ENCODE results near the gene LAYN. TPM values are rescaled to one million over a fixed set of nuclear protein-coding genes. Genes with fewer than 3 reads are reported as not detected.

Gene LAYN
- total RNA-seq, 4 donors from 2014 or later: 12.0 to 47.1 (median 18.5) TPM

- intact Hi-C loops (cut with DNase I): no loop called here
- H3K4me1 ChIP-seq: peaks cover 12 to 20% (median 13%) of the 10 kb centered on the region in 4 donors
- no peak for TF ChIP-seq CTCF (IDR thresholded peaks at IDR 0.05)
- no peak for TF ChIP-seq EP300 (IDR thresholded peaks at IDR 0.05)
- TF ChIP-seq POLR2A (IDR thresholded peaks at IDR 0.05; ENCODE audit: low read depth): no peak
- TF ChIP-seq POLR2AphosphoS5 (IDR thresholded peaks at IDR 0.05): no peak
- DNase-seq (ENCODE audit: extremely low spot score): no peak
- 95% methylated on average over 2 of the region's 2 CpGs for WGBS
- no peak overlapping the region for H3K4me3 ChIP-seq
- H3K9me3 ChIP-seq: no peaks in the 10 kb centered on the region
- no peak overlapping the region for H3K27ac ChIP-seq (replicated peaks in 1 of 4)
- peaks cover 5 to 44% (median 29%) of the 10 kb centered on the region in 4 donors for H3K27me3 ChIP-seq
- H3K36me3 ChIP-seq: no peaks in the 10 kb centered on the region
These were observed 24.9 kb upstream of the LAYN start for GRCh38 chr11:111515591-111515990.

- intact Hi-C loops (cut with DNase I): no loop called here
- no peak for TF ChIP-seq POLR2A (IDR thresholded peaks at IDR 0.05; ENCODE audit: low read depth)
- no peak overlapping the region for H3K27ac ChIP-seq (replicated peaks in 1 of 4)
- DNase-seq (ENCODE audit: extremely low spot score): no peak
- WGBS: 67% methylated on average over 1 of the region's 1 CpG
- no peaks in the 10 kb centered on the region for H3K36me3 ChIP-seq
- peaks cover 0 to 7% (median 2%) of the 10 kb centered on the region in 4 donors for H3K4me1 ChIP-seq
- no peaks in the 10 kb centered on the region for H3K9me3 ChIP-seq
- peaks cover 0 to 18% (median 9%) of the 10 kb centered on the region in 4 donors for H3K27me3 ChIP-seq
- no peak overlapping the region for H3K4me3 ChIP-seq
These were observed 21.9 kb upstream of the LAYN start for GRCh38 chr11:111518668-111519067.

DNA sequence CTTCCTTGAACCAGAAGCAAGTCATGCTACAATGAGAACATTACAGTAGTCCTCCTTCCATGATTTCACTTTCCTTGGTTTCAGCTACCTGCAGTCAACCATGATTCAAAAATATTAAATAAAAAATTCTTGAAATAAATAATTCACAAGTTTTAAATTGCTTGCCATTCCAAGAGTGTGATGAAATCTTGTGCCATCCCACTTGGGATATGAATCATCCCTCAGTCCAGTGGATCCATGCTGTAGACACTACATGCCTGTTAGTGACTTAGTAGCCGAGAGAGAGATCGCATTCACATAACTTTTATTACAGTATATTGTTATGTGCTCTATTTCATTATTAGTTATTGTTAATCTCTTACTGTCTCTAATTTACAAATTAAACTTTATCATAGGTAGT lies 20.0 kb upstream of the LAYN start:
- no peaks in the 10 kb centered on the region for H3K4me1 ChIP-seq
- no peak overlapping the region for H3K4me3 ChIP-seq
- H3K27me3 ChIP-seq: peaks cover 0 to 3% (median 0%) of the 10 kb centered on the region in 4 donors
- no peaks in the 10 kb centered on the region for H3K9me3 ChIP-seq
- 94% methylated on average over 2 of the region's 2 CpGs for WGBS
- H3K36me3 ChIP-seq: no peaks in the 10 kb centered on the region
- no peak for DNase-seq (ENCODE audit: extremely low spot score)
- no peak overlapping the region for H3K27ac ChIP-seq (replicated peaks in 1 of 4)
- TF ChIP-seq POLR2A (IDR thresholded peaks at IDR 0.05; ENCODE audit: low read depth) (no peak), POLR2AphosphoS5 (IDR thresholded peaks at IDR 0.05) (no peak), EP300 (IDR thresholded peaks at IDR 0.05) (no peak), CTCF (IDR thresholded peaks at IDR 0.05) (no peak)
- intact Hi-C loops (cut with DNase I): no loop called here

DNA sequence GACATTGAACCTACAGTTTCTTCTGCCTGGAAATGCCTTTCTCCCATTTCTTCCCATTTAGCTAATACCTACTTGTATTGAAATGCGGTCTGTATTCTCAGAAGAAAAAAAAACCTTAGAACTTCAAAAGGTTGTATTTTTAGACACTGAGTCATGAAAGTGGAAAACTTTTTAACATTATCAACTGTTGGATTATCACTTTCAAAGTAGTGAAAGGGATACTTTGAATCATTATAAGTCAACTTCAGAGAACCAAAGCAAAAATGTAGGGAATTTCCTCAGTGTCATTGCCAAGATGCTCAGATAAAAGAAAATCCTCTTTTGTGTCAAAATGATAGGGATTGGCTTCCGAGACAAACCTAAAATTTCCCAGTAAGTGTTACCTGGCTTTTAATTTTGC lies 19.4 kb upstream of the LAYN start:
- no peak for DNase-seq (ENCODE audit: extremely low spot score)
- Histone ChIP-seq H3K4me3 (no peak overlapping the region), H3K9me3 (no peaks in the 10 kb centered on the region), H3K36me3 (no peaks in the 10 kb centered on the region), H3K27ac (replicated peaks in 1 of 4) (no peak overlapping the region), H3K27me3 (peaks cover 0 to 3% (median 0%) of the 10 kb centered on the region in 4 donors), H3K4me1 (no peaks in the 10 kb centered on the region)
- TF ChIP-seq CTCF (IDR thresholded peaks at IDR 0.05): no peak
- TF ChIP-seq POLR2AphosphoS5 (IDR thresholded peaks at IDR 0.05): no peak
- TF ChIP-seq POLR2A (IDR thresholded peaks at IDR 0.05; ENCODE audit: low read depth): no peak
- no peak for TF ChIP-seq EP300 (IDR thresholded peaks at IDR 0.05)
- 72% methylated on average over 2 of the region's 2 CpGs for WGBS
- intact Hi-C loops (cut with DNase I): no loop called here

DNA sequence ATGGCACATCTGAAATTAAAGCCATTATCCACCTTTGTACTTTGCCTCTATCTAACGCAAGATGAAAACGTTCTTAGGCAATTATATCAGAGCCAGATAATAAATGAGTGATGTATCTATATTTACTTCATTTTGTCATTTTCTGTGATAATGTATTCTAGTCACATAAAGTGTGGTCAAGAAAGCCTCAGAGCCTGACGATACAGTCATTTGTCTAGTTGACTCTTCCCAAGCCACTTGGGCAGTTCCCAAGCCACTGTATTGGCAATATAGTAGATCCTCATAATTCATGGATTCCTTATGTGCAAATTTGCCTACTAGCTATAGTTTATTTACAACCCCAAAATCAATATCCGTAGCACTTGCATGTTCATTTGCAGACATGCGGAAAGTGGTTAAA lies 18.1 kb upstream of the LAYN start:
- DNase-seq (ENCODE audit: extremely low spot score): no peak
- H3K4me3 ChIP-seq: no peak overlapping the region
- no peaks in the 10 kb centered on the region for H3K9me3 ChIP-seq
- H3K27ac ChIP-seq (replicated peaks in 1 of 4): no peak overlapping the region
- peaks cover 0 to 3% (median 0%) of the 10 kb centered on the region in 4 donors for H3K27me3 ChIP-seq
- TF ChIP-seq CTCF (IDR thresholded peaks at IDR 0.05) (no peak), EP300 (IDR thresholded peaks at IDR 0.05) (no peak), POLR2AphosphoS5 (IDR thresholded peaks at IDR 0.05) (no peak), POLR2A (IDR thresholded peaks at IDR 0.05; ENCODE audit: low read depth) (no peak)
- H3K4me1 ChIP-seq: no peaks in the 10 kb centered on the region
- 90% methylated on average over 5 of the region's 5 CpGs for WGBS
- no peaks in the 10 kb centered on the region for H3K36me3 ChIP-seq
- intact Hi-C loops (cut with DNase I): no loop called here

All from esophagus muscularis mucosa (tissue), 4 donors.